ENCODE measurements around the gene MBD6.

Gene MBD6

DNA sequence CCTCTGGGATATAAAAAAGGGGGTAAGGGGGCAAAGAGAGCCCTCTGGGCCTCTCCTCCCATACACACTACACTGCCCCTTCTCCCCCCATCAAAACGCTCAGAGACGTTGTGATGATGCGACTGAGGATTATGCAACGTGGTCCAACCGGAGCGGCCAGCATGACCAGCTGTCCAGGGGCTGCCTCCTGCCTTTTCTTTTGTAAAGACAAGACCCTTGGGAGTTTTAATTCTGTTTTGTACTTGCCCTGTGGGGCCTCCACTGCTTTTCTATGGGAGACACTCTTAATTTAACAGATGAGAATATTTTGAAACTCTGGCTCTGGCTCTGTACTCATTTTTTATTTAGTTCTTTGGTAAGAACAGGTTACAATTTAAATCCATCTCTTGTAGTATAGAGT is 7.2 kb downstream of the MBD6 start:
- DNase-seq (ENCODE audit: low spot score) = no peak

DNA sequence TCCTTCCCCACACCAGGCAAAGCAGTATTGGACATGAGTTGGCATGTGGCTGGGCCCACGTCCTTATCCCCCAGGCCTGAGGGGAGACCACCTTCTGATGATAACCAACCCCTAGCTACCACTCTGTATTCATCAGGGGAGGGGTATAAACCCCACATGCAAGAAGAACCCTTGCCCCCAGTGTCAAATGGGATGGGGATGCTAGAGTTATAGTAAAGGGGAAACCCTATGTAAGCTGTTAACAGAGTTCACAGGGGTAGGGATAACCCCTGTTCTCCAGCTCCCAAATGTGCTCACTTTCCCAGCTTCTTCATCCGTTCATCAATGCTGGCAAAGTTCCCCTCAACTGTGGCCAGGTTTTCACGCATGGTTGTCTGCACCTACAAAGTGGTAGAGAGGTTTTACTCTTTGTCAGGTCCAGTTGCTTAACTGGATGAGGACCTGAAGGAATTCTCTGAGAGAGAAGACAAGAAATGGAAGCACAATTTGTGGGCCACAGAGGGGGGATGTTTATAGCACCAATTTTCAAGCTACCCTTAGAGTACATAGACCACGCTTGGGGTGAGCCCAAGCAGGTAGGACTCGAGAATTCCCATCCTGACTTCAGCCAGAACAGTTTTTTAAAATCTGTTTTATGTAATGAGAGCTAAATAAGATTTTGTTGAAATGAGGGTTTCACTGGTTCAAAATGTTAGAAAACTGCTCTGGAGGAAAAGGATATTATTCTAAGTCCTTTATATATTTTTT is 7.9 kb downstream of the MBD6 start:
- no peak for DNase-seq (ENCODE audit: low spot score)

DNA sequence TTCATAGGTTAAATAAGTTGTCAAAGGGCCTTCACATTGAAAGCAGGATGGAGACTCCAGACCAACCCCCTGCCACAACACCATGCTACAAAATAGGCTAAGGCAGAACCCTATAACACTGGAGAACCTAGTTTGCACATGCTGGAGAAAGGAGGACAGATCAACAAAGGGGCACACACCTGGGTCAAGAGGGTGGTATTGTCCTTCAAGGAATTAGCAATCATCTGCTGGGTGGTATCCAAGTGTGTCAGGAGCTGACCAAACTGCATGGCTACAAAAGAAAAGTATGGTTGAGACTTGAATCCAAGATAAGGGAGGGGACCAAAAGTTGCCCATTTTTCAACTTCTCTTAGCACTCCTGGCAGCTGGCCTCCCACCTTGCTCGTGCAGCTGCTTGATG is 9.2 kb downstream of the MBD6 start:
- no peak for DNase-seq (ENCODE audit: low spot score)

DNA sequence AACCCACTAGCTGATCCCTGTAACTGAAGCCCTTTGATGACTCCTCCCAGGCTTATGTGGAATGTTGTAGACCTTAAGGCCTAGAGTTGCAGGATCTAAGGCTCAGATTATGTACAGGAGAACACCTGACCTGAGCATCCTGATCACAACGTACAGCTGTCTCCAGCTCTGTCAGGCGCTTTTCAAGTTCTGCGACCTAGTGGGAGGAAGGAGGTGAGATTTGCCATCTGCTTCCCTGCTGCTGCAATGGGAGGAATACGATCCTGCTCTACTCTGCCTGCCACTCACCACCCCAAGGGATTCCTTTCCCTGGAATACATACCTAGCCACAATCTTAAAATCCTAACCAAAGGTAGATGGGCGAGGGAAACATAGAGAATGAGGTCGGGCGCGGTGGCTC is 10.5 kb downstream of the MBD6 start:
- no peak for DNase-seq (ENCODE audit: low spot score)

DNA sequence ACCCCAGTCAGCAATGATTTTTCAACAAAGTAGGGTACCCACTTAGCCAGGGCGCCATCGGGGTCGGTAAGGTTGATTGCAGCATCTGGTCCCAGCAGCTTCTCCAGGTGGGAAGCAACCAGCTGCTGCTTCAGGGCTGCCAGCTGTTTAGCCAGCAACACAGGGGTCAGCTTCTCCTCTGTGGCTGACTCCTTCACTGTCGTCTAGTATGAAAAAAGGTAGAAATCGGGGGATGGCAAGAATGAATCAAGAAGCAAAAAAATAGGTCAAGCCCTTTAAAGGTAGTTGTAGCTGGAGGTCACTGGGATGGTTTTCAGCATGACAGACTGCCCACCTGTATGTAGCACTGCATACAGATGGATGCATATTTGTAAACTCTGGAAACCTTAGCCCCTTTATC is 11.6 kb downstream of the MBD6 start:
- DNase-seq (ENCODE audit: low spot score) = no peak

DNA sequence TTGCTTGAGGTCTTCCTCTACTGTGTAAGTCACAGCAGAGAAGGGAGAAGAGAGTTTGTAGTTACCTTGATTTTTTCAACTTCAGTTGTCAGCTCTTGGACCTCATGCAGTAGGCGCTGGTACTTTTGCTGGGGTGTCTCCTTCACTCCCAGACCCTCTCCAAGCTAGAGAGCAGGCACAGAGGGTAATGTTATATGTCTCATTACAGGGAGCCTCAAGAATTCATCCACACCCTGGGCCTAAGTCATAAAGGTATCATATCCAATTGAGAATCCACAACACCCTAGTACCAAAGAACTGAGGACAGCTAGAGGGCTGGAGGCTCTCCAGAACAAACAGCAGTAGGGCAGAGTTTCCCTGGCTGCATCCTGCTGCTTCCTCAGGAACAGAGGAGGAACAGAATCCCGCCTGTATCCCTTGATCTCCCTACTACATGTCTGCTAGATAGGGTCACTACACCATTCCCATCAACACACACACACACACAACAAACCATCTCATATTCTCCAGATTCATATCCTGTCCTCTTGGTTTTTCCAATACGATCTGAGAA is 12.4 kb downstream of the MBD6 start:
- DNase-seq (ENCODE audit: low spot score) = no peak

DNA sequence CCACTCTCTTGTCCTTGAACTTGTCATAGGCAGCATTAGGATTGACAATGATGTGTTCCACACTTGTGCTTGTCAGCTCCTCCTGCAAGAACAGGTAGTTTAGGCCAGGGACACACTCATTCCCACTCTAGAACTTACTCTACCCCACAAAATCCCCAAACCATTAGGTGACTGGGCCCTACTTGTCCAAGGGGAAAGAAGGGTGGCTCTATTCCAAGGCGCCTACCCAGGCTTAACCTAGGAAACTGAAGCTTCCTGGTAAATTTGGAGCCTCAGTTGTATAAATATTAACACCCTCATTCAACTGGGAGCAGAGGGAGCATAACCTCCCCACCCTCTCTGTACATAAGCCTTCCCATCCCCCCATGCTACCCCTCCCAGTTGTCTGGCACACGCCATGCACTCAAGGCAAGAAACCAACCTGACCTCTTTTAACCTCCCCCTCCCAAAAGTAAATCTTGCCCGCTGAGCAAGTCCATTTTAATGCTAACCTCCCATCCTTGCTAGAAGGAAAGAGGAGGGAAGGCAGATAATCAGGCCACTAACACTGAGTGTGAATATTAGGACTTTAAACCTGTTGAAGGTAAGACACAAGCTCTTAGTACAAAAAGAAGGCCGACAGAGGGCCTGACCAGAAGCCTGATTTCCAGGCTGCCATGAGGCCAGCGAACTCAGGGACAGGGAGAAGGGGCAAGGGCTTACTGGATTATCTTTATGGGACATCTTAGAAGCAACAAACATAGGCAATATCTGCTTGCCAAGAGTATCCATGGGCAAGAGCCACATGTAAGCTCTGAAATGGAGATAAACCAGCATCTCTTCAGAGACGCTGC is 13.4 kb downstream of the MBD6 start:
- DNase-seq (ENCODE audit: low spot score) = no peak

DNA sequence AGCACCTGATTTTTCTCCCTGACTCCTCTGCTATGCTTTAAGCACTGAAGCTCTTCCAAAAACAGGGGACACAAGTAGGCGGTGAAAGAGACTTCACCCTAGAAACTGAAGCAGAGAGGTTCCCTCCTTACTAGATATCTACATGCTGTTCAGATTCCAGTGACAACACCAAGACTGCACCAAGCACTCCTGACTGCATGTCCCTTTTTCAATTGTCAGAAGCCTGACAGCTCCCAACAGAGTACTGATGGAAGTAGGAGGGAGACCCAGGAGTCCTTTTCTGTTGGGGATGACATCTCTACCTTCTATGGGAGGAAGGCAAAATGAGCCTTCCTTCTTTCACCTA is 13.9 kb downstream of the MBD6 start:
- no peak for DNase-seq (ENCODE audit: low spot score)

DNA sequence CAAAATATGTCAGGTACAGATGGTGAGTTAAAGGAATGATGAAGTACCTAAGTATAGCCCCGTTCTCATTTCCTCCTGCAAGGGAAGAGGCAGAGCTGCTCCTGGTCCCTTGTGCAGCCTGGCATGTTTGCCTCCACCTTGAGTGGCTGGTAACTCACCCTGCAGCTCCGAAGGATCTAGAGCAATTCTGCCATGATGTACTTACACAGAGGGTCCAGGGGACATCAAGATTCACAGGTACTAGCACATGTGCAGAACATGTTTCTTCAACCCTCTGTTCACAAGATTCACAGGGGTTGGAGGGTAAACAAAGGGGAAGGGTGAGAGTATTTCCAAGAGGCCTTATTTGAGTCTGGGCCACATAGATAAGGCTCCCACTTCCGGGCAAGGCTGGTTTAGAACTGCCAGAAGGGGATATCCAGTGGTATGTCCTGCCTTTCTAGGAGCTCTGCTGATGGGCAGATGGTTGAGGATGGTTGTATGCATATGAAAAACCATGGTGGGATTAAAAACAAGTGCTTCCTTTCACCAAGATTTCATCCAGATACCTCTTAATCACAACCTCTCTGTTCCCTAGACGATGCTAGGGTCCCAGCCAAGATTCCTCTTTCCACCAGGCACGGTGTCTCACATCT is 16.6 kb downstream of the MBD6 start:
- no peak for DNase-seq (ENCODE audit: low spot score)

DNA sequence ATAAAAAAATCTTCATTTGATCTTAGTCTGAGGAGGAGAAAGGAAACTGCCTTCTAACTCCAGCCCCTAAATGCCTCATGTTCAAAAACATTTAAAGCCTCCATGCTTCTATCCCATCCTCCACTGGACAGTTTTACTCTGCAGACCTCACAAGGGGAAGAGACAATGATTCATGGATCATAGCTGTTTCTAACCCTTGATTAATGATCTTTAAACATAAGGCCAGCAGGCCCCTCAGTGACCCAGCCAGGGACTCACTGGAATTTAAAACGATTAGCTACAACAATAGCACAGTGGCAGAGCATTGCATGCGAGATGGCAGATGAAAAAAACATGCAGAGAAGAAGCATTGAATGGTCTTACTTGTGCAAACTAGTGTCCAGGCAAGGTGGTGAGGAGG is 18.4 kb downstream of the MBD6 start:
- DNase-seq (ENCODE audit: low spot score) = no peak

DNA sequence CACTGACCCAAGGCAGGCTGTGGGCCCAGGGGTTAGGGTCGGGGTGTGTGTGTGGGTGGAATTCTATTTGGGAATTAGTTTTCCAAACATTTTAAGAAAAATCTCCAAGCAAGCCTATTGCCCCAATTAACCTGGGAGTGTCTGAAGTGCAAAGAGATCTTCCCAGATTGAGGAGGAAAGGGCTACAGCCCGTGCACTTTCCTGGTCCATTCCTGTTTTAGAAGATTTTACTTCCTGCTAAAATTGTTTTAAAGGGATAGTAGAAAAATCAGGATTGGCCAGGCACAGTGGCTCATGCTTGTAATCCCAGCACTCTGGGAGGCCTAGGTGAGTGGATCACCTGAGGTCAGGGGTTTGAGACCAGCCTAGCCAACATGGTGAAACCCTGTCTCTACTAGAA is 19.1 kb downstream of the MBD6 start:
- DNase-seq (ENCODE audit: low spot score) = no peak

DNA sequence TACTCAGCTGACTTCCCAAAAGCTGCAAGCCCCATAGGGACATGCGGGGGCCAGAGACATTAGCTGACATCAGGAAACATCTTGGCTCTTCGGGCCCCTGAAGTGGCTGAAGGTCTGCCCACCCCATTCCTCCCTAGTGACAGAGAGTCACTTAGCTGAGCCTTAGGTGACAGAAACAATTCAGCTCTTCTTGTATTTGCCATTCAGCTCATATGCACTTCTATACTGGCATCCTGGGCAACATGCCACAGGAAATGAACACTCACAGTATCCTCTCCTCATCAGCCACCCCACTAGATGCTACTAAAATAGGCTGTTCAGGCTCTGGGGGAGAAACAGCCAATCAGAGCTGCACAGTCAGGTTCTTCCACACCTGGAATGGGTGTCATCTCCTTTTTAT is 21.0 kb downstream of the MBD6 start:
- DNase-seq (ENCODE audit: low spot score) = no peak

DNA sequence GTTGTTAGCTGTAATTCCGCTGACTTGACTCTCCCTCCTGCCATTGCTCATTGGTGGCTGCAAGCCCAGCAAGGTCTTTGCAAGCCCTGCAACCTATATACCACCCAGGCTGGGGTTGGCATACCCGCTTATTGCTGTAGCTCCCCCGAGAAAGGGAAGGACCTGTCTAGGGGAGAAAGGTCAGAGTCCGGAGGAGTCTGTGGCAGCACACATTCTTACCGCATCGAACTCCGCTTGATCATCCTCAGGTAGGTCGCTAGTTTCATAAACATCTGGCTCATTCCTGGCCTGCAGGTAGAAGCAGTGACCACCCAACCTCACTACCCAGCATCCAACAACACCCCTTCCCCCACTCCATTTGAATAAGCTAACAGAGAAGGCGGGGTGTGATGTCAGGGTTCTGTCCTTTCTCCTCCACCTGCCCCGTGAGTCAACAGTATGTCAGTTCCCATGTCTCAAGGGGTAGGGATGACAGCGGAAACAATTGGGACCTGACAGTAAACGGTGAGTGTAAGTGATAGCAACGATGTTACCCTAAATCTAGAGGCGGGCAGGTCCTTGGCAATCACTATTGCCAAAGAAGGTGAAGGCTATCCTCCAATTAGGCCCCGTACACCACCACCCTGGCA is 23.3 kb downstream of the MBD6 start:
- DNase-seq (ENCODE audit: low spot score) = no peak

DNA sequence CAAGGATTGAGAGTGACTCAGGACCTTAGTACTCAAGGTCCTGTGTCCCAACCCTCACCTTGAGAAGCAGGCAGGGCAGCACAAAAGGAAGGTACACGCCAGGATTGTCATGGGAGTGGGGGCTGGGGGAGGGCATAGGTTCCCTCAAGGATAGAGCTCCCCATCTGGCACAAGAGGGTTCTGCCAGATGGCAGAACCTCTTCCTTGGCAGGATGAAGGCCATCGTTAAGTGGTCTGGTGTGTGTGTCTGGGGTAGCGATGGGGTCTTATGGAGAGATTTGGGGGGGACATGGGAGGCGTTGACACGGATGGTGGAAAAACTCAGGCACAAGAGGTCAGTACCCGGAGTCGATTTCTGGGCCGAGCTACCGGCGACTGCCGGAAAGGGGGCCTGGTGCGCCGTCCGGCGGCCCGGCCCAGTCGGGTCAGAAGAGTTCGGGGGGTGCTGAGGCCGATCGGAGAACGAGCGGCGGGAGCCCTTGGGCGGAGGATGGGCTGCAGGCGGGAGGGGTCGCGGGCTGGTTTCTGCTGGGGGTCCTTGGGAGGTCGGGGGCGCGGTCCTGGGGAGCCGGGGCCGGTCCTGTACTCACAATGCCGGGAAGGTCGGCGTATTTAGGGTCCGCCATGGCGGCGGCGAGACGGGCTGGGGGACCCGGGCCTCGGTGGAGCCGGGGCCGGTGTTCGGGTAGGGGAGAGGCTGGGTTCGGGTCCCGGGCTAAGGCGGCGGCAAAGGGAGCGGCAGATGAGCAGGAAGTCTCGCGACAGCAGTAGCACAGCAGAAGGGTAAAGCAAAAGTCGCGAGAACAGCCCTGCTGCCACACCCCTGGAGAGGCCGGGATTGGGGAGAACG is 24.0 kb downstream of the MBD6 start, which contains the start of gene DCTN2:
Gene DCTN2 (minus strand): TSS at position 755 of the 850 bp plus-strand sequence. CDS start 129 bp downstream, at position 626.
- DNase-seq (ENCODE audit: low spot score) = peak; percentile 98

DNA sequence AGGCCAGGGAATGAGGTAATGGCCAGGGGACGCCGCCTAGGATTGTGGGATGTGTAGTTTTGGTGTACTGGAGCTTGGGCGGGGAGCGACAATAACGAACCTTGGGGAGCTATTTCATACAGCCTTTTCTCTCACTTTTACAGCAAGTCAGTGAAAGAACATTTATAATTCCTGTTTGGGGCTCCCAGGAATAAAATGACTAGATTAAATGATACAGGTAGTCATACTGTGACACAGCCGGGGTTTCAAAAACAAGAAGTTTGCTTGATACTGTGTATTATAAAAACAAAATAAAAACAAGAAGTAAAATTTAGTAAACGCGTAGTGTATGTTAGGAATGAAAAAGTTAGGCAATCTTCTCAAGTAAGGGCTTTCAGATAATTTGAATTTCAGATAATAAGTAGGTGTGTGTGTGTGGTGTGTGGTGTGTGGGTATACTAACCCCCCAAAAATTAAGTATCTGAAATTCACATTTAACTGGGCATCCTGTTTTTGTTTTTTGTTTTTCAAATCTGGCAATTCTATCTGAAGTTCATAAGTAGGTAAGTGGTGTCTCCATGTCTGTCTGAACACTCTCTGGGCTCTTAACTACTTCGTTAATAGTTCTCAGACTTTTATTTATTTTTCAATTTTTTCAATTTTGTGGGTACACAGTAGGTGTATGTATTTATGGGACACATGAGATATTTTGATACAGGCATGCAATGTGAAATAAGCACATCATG is 24.8 kb downstream of the MBD6 start:
- DNase-seq (ENCODE audit: low spot score) = no peak

DNA sequence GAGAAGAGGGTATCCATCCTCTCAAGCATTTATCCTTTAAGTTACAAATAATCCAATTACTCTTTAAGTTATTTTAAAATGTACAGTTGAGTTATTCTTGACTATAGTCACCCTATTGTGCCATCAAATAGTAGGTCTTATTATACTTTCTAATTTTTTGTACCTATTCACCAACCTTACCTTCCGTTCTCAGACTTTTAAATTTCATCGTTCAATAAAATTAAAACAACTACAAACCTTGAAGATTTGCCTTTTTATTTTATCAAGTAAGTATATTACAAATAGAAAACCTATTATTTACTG is 25.3 kb downstream of the MBD6 start:
- no peak for DNase-seq (ENCODE audit: low spot score)

DNA sequence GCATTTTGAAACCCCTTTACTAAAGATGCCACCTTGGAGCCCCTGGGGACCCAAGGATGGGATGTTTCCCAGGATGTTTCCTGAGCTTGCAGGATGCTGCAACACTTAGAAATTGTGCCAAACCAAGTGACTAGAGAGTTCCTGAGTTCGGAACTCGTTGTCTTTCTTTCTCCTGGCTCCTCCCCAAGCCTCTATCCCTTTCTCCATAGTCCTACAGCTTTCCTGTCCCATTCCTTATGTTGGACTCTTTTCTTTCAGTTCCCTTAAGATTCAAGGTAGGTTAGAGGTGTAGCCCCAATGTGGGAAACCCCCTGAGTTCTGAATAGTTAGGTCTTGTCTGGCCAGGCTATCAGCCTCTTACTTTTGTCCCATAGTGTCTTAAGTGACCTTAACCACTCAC is 25.9 kb downstream of the MBD6 start:
- DNase-seq (ENCODE audit: low spot score) = no peak

DNA sequence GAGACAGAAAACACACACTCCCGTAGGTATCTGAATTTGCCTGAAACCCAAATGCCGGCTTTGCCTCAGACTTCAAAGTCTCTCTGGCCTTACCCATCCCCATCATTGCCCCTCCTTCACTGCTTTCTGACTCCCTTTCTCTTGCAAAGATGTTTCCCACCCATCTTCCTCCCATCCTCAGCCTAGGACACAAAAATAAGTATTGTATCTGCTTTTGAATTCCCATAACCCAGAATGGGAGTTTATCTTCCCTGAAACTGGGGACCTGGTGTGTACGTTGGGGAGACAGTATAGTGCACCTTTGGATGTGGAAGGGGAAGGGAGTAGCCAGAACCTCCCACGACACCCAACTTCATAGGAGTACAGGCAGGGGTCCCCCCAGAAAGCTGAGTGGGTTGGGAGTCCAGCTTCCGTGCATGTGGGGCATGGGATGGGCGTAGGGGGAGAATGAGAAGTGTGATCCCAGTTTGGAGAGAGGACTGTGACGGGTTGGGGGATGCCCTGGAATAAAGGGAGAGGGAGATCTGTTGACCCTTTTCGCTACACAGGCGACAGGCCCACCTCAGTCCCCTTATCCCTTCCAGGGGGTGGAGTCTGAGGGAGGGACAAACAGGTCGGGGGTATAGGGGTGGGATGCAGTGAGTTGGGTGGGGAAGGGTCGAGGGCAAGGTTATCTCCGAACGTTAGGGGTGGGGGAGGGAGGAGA is 26.7 kb downstream of the MBD6 start:
- DNase-seq (ENCODE audit: low spot score) = no peak

DNA sequence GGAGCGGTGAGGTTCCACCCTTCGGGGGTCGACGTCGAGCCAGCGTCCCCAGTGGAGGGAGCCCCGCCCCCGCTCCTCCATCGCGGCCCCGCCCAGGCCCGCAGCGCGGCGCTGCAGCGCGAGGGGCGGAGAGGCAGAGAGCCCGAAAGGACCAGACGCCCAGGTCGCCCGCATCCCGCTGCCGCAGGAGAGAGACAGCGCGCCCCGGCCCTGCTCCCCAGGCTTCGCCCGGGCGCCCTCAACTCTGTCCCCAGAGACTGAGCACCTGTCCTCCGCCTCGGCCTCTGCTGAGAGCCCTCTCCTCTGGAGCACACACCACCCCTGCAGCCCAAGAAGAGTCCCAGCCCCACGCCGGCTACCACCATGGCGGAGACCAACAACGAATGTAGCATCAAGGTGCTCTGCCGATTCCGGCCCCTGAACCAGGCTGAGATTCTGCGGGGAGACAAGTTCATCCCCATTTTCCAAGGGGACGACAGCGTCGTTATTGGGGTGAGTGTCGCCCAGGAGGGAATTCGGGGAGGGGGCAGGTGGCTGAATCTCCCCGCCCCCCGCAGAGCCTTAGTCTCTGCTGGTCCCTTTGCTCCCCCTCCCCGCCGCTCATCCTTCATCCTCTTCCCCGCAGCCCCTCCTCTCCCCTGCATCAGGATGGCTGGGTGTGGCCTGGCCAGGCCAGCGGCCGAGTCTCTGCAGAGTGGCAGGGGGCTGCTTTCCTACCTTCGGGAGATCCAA is 27.5 kb downstream of the MBD6 start, which contains the start of gene KIF5A:
Gene KIF5A (plus strand): TSS at position 136 of the 732 bp plus-strand sequence. CDS start 228 bp downstream, at position 364.
- DNase-seq (ENCODE audit: low spot score) = peak; percentile 44
